SK-N-MC (cell line): ENCODE measurements around the gene RNF14.

Experiments used
- EZH2 ChIP-seq: fragments of 200-600 bp; sonication (generic); IDR thresholded peaks from one replicate; pipeline ENCODE4 v1.6.1; 2017; ENCODE audit warnings: antibody characterized with exemption
- FOXP2 ChIP-seq: optimal IDR thresholded peaks from 2 replicates; pipeline ENCODE3; 2011; ENCODE audit warnings: mild to moderate bottlenecking, moderate library complexity; ENCODE audit not compliant: insufficient read depth; ENCODE audit errors: extremely low read length, control extremely low read depth
- POLR2AphosphoS5 ChIP-seq: IDR thresholded peaks from 2 replicates; pipeline ENCODE4 v1.6.1; 2012; ENCODE audit warnings: mild to moderate bottlenecking, low read depth, low read length, borderline replicate concordance

- no peak for TF ChIP-seq POLR2AphosphoS5
- TF ChIP-seq EZH2 = no peak
- no peak for TF ChIP-seq FOXP2
Measured at GRCh38 chr5:141940695-141941271, 28.1 kb upstream of the RNF14 start.
